HG03575 (cell line): ENCODE measurements around the gene ISCU.
A peak's percentile ranks its signal among the peaks of the same experiment; 100 is the strongest.
"Not testable (repeated sequence)": the region's sequence is repeated elsewhere in the genome, so short reads cannot be mapped to it uniquely, and the experiment has no call there.

Experiments
- ATAC-seq: cut with Tn5 transposase; IDR thresholded peaks from one replicate; pipeline ENCODE4 v1.9.1; 2021; ENCODE audit not compliant: unreplicated experiment, insufficient number of reproducible peaks, low FRiP score; ENCODE audit errors: extremely low read depth

The ISCU gene

DNA sequence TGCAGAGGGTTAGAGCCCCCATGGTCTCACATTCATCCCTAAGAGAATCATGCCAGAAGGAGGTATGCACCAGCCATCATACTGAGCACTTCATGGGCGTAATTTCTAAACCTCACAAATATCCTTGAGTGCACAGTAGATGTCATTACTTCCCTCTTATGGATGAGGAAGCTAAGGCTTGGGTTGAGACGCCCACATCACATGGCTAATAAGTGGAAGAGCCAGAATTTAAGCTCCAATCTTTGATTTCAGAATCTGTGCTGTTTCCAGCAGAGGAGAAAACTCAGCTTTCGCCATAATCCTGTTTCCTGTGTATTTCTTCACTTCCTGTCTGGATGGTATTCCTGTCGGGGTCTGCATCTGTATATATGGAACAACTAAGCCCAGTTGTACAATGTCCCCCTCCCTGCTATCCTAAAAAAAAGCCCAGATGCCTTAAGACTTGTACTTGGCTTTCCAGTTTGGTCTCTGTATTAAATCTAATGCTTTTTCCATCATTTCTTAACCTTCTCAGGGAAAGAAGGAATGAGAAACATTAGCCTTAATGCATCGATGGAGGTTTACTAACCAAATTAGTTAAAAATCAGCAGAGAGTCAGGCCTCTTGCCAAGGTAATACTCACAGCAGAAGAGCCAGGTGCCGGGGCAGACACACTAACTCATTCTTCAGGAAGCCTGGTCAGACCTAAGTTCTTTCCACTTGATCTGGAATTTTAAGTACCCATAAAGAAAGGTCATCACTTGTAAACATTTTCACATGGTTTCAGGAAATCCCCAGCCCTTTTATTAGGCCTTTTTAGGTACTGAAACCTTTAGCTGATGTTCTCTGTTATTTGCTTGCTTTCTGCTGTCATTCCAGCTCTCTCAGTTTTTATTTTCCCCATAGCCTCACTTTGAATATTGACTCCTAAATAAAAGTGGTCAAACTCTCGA, 5.3 kb downstream of the ISCU start:
- no peak for ATAC-seq

DNA sequence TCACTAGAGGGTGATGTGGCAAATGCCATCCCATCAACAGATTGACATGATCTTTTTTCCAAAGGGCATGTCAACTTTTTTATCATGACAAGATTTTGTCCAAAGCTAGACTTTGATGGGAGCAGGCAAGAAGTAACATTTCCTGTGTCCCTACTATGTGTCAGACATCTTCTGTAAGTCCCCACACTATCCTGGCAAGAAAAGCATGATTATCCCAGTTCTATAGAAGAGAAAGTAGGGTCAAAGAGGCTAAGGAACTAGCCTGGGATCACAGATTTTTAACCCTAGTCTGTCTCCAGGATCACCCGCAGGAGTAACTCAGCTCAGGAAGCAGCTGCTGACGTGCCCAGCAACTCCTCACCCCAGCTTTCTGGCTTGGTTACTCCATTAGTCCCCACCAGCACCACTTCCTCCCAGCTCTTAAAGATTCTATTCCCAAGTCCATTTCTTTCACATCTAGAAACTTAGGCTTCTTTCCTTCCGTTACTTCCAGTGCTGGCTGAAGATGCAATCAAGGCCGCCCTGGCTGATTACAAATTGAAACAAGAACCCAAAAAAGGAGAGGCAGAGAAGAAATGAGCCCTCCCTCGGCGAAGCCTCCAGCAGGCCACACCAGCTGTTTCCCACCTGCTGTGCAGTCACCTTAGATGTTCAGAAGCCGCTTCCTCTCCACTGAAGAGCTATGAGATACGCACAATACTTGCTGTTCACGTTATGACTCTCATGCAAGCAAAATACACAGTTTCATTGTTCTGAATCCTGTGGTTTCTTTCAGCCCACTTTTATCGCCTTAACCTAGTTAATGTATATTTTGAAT, 6.2 kb downstream of the ISCU start:
- peak; percentile 28 for ATAC-seq

DNA sequence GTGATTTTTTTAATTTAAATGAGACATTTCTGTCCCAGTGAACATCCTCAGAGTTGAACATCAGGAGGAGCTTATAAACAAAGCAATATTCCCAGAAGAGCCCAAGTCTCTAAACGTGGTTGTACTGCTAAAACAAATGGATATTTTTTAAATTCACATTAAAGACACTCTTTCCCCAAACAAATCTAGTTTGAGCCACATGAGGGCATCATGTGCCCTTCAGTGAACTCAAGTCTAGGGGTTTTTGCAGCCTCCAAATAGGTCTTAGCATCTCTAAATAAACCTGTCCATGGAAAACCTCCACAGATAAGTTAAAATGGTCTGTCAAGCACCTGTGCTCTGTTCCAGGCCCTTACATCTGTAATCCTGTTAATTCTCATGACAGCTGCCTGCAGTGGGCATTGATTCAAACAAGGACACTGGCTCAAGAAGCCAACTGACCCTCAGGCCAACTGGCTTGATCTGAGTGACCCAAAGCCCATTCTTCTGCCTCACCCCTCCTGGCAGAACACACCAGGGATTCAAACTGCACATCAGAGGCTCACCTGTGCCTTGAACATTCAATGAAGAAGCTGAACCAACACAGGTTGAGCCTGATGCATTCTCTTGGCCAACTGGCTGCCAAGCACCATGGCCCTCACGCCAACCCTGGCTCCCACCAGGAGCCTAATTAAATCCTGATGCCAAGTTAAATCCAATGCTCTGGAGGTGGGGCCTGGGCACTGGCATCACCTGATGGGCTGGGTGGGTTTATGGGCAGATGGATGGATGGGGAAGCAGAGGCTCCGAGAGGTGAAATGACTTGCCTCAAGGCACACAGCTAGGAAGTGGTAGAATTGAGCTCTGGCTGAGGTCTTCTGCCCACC, 8.6 kb downstream of the ISCU start:
- no peak for ATAC-seq

DNA sequence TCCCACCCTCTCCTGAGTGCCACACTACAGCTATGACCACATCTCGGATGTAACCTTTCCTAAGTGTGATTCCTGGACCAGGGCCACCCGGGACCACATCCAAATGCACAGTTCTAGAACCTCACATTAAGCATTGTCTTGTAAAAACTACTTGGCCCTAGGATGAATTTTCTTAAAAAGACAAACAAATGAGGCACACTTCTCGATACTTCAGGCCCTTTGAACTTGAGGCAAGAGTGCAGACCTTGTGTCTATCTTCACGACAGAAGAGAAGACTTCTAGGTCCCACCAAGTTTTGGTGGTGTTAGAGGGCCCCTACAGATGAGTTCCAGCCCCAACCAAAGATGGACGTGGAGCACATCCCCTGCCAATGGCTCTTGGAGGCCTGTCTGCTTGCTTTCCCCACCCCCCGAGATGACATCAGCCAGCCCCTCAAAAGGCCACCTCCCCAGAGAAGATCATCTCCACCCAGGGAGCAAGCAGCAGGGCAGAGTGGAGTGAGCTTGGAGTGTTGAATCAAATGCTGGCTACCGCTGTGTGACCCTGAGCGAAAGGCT, 9.3 kb downstream of the ISCU start:
- ATAC-seq = no peak

DNA sequence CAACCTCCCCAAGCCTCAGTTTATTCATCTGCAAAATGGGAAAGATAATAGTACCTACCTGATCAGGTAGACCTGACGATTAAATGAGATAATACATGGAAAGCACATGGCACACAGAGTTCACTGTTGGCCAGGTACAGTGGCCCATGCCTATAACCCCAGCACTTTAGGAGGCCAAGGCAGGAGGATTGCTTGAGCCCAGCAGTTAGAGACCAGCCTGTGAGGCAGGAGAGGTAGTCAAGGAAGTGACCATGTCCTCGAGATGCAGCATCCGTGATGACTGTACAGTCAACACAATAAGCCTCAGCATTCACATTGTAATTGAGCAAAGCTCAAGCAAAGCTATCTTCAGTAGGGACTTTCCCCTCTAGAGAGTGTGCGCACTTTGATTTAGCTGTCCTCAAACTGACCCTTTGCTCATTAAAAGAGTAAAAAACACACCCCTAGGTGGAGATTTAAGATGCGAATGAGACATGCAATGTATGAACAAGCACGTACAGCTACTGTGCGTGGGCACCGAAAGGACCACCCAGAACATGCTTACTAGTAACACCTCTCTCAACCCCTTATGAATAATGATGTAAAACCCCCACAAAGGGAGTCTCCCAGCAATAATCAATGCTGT, 9.9 kb downstream of the ISCU start:
- ATAC-seq = no peak

DNA sequence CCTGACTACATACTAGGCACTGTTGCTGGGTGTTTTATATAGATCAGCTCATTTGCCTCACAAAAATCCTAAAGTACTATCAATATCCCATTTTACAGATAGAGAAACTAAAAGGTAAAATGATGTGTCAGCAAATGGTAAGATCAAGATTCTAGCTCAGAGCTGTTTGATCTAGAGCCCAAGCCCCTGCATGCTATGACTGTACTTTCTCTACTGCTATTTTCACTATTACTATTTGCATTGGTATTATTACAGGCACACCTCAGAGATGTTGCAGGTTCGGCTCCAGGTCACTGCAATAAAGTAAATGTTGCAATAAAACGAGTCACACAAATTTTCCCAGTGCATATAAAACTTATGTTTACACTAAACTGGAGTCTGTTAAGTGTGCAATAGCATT, 10.9 kb downstream of the ISCU start:
- ATAC-seq = no peak

DNA sequence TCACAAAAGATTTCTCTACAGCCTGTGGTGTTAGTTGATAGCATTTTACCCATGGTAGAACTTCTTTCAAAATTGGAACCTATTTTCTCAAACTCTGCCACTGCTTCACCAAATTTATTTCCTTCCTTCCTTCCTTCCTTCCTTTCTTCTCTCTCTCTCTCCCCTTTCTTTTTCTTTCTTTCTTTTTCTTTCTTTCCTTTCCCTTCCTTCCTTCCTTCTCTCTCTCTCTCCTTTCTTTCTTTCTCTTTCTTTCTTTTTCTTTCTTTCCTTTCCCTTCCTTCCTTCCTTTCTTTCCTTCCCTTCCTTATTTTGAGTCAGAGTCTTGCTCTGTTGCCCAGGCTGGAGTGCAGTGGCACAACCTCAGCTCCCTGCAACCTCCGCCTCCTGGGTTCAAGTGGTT, 11.9 kb downstream of the ISCU start:
- ATAC-seq = not testable (repeated sequence)

DNA sequence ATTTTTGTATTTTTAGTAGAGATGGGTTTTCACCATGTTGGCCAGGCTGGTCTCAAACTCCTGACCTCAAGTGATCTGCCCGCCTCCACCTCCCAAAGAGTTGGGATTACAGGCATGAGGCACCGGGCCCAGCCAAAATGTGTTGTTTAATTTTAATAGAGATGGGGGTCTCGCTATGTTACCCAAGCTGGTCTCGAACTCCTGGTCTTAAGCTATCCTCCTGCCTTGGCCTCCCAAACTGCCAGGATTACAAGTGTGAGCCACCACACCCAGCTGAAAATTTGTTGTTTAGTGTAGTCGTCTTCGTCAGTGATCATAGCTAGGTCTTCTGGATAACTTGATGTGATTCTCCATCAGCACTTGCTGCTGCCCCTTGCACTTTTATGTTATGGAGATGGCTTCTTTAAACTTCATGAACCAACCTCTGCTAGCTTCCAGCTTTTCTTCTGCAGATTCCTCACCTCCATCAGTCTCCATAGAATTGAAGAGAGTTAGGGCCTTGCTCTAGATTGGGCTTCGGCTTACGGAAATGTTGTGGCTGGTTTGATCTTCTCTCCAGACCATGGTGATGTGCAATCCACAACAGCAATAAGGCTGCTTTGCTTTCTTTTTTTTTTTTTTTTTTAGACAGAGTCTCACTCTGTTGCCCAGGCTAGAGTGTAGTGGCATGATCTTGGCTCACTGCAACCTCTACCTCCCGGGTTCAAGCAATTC, 13.0 kb downstream of the ISCU start:
- ATAC-seq = no peak

DNA sequence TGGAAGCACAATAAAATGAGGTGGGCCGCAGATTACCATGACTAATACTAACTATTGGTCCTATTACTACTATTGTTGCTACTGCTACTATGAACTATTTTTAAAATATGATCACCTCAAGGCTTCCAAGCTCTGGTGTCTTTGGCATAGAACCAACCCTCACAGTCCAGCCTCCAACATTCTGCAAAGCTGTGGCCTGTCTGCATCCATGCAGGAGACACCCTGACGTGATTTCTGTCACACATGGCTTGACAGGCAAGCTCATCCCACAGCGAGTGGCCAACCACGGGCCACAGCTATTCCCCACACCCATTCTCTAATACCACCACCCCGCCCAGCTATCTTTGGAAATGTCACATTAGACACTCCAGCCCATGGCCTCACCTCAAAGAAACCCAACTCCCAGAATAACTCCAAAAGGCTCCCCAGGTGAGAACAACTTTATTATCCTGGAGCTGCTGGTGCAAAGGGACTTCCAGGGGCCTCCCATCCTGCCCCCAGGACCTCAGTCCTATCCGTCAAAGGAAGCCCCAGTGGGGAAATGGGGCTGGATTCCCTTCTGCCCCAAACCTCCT, 14.4 kb downstream of the ISCU start:
- ATAC-seq = no peak

DNA sequence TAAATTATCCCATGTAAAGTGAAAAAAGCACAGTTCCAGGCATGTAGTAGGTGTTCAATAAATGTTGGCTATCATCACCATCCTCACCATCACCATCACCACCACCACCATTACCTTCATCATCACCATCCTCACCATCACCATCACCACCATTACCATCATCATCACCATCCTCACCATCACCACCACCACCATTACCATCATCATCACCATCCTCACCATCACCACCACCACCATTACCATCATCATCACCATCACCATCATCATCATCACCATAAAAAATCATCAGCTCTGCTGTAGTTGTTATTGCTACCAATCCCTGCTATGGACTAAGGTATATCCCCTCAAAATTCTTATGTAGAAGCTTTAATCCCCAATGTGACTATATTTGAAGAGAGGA, 15.1 kb downstream of the ISCU start:
- ATAC-seq = no peak

DNA sequence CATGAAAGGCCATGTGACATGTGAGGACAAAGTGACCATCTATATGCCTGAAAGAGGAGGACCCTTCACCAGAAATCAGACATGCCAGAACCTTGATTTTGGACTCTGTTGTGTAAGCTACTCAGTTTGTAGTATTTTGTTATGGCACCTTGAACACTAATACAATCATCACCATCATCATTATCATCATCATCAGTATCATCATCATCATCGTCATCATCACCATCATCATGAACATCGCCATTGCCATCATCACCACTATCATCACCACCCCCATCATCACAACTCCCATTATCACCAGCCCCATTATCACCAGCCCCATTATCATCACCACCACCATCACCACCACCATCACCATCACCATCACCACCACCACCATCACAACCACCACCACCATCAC, 15.9 kb downstream of the ISCU start:
- no peak for ATAC-seq

DNA sequence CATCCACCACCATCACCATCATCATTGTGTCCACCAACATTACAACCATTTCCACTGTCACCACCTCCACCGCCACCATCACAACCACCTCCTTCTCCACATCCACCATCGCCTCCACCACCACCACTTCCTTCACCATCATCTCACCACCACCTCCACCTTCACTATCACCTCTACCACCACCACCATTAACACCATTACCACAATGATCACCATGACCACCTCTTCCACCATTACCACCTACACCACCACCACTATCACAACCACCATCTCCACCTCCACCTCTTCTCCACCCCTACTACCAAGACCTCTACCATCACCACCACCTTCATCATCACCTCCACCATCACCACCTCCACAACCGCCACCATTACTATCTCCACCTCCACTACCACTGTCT, 16.4 kb downstream of the ISCU start:
- no peak for ATAC-seq

DNA sequence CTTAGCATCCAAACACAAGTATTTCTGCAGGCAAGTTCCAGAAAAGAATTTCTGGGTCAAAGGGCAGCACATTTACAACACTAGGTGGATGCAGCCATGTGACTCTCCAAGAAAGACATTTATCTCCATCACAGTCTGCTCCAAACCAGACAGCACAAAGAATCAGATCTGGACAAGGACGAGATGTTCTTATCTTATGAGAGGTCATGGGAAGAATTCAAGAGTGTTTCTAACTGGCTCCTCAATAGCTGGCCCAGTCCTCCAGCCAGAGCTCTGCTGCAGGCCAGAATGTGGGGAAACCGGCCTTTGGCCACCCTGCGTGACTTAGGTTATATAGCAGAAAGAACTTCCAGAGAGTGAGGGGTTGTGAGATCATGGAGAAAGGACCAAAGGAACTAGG, 18.1 kb downstream of the ISCU start:
- no peak for ATAC-seq

DNA sequence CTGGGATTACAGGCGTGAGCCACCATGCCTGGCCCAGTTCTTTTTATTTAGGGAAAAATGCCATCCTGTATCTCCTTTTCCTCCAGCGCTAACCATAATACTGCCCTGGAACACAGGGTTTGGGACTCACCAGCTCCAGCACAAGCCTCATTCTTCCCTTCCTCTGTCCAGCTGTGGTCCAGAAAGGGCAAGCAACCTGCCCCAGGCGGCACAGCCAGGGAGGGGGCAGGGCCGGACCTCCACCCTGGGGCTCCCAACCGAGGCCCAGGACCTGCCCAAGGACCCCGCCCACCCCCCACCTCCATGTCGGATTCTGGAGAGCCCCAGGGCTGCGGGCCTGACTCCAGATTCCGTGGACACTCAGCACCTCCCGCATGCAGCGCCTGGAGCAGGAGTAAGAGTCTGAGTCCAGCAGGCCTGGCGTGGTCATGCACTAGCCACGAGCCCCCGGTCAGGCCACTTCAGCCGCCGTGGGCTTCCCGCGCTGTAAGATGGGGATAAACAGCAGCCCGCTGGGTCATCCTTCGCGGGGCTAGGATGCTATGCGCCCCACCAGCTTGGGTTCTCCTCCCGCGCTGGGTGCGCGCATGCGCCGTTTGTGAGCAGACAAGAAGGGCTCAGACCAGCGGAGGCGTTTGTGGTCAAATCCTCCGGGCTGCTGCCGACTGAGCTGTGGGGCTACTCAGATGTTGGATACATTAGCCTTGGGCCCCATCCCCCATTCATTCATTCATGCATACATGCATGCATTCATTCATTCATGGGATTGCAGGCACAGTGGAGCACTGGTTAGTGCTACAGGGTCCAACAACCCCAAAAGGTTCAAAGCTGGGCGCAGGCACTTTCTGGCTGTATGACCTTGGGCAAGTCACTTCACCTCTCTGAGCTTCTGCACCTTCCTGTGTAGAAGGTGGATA, 19.2 kb downstream of the ISCU start:
- no peak for ATAC-seq

DNA sequence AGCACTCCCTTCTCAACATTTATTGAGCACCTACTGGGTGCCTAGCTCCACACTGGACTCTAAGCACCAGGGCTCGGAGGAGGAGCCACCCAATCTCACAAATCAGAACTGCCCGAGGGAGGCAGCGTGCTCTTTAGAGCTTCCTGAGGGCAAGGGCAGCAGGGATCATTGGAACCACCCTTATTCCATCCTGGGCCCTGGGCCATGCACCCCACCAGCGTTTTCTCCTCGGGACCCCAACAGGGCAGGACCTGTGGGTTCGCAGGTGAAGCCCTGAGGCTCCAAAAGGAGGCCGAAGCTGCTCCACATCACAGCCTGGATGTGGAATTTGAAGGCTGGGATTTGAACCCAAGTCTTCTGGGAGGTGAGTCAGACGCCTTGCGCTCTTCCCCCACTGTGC, 20.1 kb downstream of the ISCU start:
- no peak for ATAC-seq

DNA sequence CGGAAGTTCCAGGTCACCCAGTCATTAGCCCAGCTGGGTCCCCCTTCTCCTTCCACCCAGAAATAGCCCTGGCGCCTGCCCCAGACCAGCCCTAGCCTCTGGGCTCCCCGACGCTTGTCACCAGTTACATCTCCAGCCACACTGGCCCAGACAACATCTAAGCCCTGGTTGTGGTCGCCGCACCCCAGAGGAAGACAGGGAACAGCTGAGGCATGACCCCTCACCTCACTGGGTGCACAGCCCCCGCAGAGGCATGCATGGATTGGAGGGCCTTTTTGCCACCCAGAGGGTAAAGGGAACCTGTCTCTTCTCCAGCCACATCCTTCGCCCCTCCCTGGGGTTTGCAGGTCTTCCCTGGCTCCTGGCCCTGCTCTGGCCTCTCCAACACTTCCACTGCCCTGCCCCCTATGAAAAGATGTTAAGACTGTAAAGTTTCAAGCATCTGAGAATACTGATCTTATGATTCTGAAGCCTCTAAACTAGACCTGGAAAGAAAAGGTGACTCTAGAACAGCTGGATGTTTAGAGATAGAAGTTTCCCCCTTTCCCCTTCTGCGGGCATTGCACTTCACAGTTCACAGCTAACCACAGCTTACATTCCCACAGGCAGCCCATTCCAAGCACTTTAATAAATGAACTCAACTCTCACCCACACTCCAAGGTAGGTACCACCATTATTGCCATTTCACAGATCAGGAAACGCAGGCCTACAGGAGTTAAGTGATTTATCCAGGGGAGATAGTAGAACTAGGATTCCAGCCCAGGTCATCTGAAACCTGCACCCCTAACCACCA, 20.8 kb downstream of the ISCU start:
- ATAC-seq = no peak
